ENCODE results near the gene LPCAT1.
A peak's percentile ranks its signal among the peaks of the same experiment; 100 is the strongest.

The LPCAT1 gene

GRCh38 chr5:1558944-1559343 lies 35.2 kb upstream of the LPCAT1 start:
- in situ Hi-C loops (cut with HindIII; ENCODE audit: low sequenced_read_pairs), result no loop called here
- H3K4me3 ChIP-seq (ENCODE audit: low read depth, low read length), result no peak overlapping the region
- no peak for TF ChIP-seq CTCF (IDR thresholded peaks at IDR 0.05; ENCODE audit: low read depth, low read length)
- no peak for DNase-seq (ENCODE audit: low read depth, low spot score)

- in situ Hi-C loops (cut with HindIII; ENCODE audit: low sequenced_read_pairs), result no loop called here
- no peak for TF ChIP-seq CTCF (IDR thresholded peaks at IDR 0.05; ENCODE audit: low read depth, low read length)
These were observed 33.5 kb upstream of the LPCAT1 start for GRCh38 chr5:1557114-1557873.

GRCh38 chr5:1555808-1556731 lies 32.3 kb upstream of the LPCAT1 start:
- no peak for TF ChIP-seq CTCF (IDR thresholded peaks at IDR 0.05; ENCODE audit: low read depth, low read length)
- H3K4me3 ChIP-seq (ENCODE audit: low read depth, low read length), result no peak overlapping the region
- no peak for DNase-seq (ENCODE audit: low read depth, low spot score)
- in situ Hi-C loops (cut with HindIII; ENCODE audit: low sequenced_read_pairs), result no loop called here

More at GRCh38 chr5:1557114-1557873, 33.5 kb upstream of the LPCAT1 start:
- DNase-seq (ENCODE audit: low read depth, low spot score), result no peak
- H3K4me3 ChIP-seq (ENCODE audit: low read depth, low read length), result no peak overlapping the region

- H3K4me3 ChIP-seq (ENCODE audit: low read depth, low read length), result no peak overlapping the region
- peak; percentile 75 for DNase-seq (ENCODE audit: low read depth, low spot score)
- in situ Hi-C loops (cut with HindIII; ENCODE audit: low sequenced_read_pairs), result no loop called here
- TF ChIP-seq CTCF (IDR thresholded peaks at IDR 0.05; ENCODE audit: low read depth, low read length), result no peak
These were observed 31.4 kb upstream of the LPCAT1 start for GRCh38 chr5:1555011-1555807.

- DNase-seq (ENCODE audit: low read depth, low spot score), result no peak
- no peak for TF ChIP-seq CTCF (IDR thresholded peaks at IDR 0.05; ENCODE audit: low read depth, low read length)
- H3K4me3 ChIP-seq (ENCODE audit: low read depth, low read length), result no peak overlapping the region
- in situ Hi-C loops (cut with HindIII; ENCODE audit: low sequenced_read_pairs), result no loop called here
These were observed 30.7 kb upstream of the LPCAT1 start for GRCh38 chr5:1554410-1554967.
